Neural progenitor cell (in vitro differentiated cells): Measurements from ENCODE around the gene EXOSC10. TPM values are rescaled to one million over a fixed set of nuclear protein-coding genes. Genes with fewer than 3 reads are reported as not detected.

Source experiments
- DNase-seq: peaks from one replicate; pipeline ENCODE4 v3.0.0-alpha.2; 2016; ENCODE audit warnings: low spot score
- H2AFZ ChIP-seq: fragments of 200-600 bp; sonication (generic); replicated peaks from 2 replicates; pipeline ENCODE4 v1.6.1; 2016; ENCODE audit warnings: antibody characterized with exemption
- H3F3A ChIP-seq: fragments of 200-600 bp; sonication (generic); 2 replicates; pipeline ENCODE4 v1.6.1; 2016; ENCODE audit warnings: antibody characterized with exemption, low read depth
- H3K27ac ChIP-seq: fragments of 200-600 bp; sonication (generic); 2 replicates; pipeline ENCODE4 v1.5.1; 2016; ENCODE audit warnings: mild to moderate bottlenecking
- H3K27me3 ChIP-seq: fragments of 200-600 bp; sonication (generic); 2 replicates; pipeline ENCODE4 v1.6.1; 2016; ENCODE audit warnings: mild to moderate bottlenecking, moderate library complexity
- H3K36me3 ChIP-seq: fragments of 200-600 bp; sonication (generic); 2 replicates; pipeline ENCODE4 v1.5.1; 2016
- H3K4me1 ChIP-seq: fragments of 200-600 bp; sonication (generic); 2 replicates; pipeline ENCODE4 v1.6.1; 2016; ENCODE audit warnings: mixed run types
- H3K4me2 ChIP-seq: fragments of 200-600 bp; sonication (generic); 2 replicates; pipeline ENCODE4 v1.6.1; 2016
- H3K4me3 ChIP-seq: fragments of 200-600 bp; sonication (generic); 2 replicates; pipeline ENCODE4 v1.5.1; 2016
- H3K79me2 ChIP-seq: fragments of 200-600 bp; sonication (generic); 2 replicates; pipeline ENCODE4 v1.6.1; 2016; ENCODE audit warnings: low read depth
- H3K9ac ChIP-seq: fragments of 200-600 bp; sonication (generic); 2 replicates; pipeline ENCODE4 v1.6.1; 2016
- H3K9me3 ChIP-seq: fragments of 200-600 bp; sonication (generic); 2 replicates; pipeline ENCODE4 v1.5.1; 2016; ENCODE audit warnings: low read depth
- H4K20me1 ChIP-seq: fragments of 200-600 bp; sonication (generic); 2 replicates; pipeline ENCODE4 v1.6.1; 2016; ENCODE audit warnings: low read depth
- H3K27ac Mint-ChIP-seq: 3 replicates; pipeline ENCODE4 v1.8.0; 2021; ENCODE audit warnings: mixed read lengths
- H3K27me3 Mint-ChIP-seq: 2 replicates; pipeline ENCODE4 v1.8.0; 2022; ENCODE audit warnings: low read depth, mild to moderate bottlenecking, inconsistent platforms, moderate library complexity, mixed read lengths; ENCODE audit not compliant: insufficient read depth
- H3K36me3 Mint-ChIP-seq: 3 replicates; pipeline ENCODE4 v1.8.0; 2021; ENCODE audit warnings: mixed read lengths
- H3K4me1 Mint-ChIP-seq: 3 replicates; pipeline ENCODE4 v1.8.0; 2021; ENCODE audit warnings: mixed read lengths
- H3K4me3 Mint-ChIP-seq: 3 replicates; pipeline ENCODE4 v1.8.0; 2021; ENCODE audit warnings: mild to moderate bottlenecking, moderate library complexity, mixed read lengths
- H3K9me3 Mint-ChIP-seq: 3 replicates; pipeline ENCODE4 v1.8.0; 2020; ENCODE audit warnings: mixed read lengths
- EZH2 ChIP-seq: fragments of 200-600 bp; sonication (generic); IDR thresholded peaks from 2 replicates; pipeline ENCODE4 v1.6.1; 2017; ENCODE audit warnings: antibody characterized with exemption, mild to moderate bottlenecking, moderate library complexity
- EZH2phosphoT487 ChIP-seq: fragments of 200-600 bp; sonication (generic); IDR thresholded peaks from 2 replicates; pipeline ENCODE4 v1.6.1; 2017; ENCODE audit warnings: antibody characterized with exemption
- total RNA-seq: library from RNA; depleted of rRNA; stranded (reverse); fragments of >200 nt; gene quantifications from 2 replicates; pipeline ENCODE4 v1.2.3, GENCODE V29; 2015; ENCODE audit warnings: low replicate concordance
- TF ChIP-seq, protein P1 (sequence below): fragments of 200-600 bp; sonication (generic); IDR thresholded peaks from 2 replicates; pipeline ENCODE4 v1.5.1; 2017; ENCODE audit warnings: antibody characterized with exemption, mild to moderate bottlenecking

The EXOSC10 gene
- total RNA-seq, result 91.7 and 102 TPM in 2 replicates

- TF ChIP-seq EZH2phosphoT487 (no peak), EZH2 (no peak)
- TF ChIP-seq, protein P1, sequence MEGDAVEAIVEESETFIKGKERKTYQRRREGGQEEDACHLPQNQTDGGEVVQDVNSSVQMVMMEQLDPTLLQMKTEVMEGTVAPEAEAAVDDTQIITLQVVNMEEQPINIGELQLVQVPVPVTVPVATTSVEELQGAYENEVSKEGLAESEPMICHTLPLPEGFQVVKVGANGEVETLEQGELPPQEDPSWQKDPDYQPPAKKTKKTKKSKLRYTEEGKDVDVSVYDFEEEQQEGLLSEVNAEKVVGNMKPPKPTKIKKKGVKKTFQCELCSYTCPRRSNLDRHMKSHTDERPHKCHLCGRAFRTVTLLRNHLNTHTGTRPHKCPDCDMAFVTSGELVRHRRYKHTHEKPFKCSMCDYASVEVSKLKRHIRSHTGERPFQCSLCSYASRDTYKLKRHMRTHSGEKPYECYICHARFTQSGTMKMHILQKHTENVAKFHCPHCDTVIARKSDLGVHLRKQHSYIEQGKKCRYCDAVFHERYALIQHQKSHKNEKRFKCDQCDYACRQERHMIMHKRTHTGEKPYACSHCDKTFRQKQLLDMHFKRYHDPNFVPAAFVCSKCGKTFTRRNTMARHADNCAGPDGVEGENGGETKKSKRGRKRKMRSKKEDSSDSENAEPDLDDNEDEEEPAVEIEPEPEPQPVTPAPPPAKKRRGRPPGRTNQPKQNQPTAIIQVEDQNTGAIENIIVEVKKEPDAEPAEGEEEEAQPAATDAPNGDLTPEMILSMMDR, result no peak
- Mint-ChIP-seq H3K9me3 (no peaks in the 10 kb centered on the region), H3K27ac (peak within 1 kb of the TSS; percentile 96), H3K36me3 (peaks cover 7% of the 10 kb centered on the region), H3K4me1 (peaks cover 10% of the 10 kb centered on the region), H3K27me3 (peaks cover 3% of the 10 kb centered on the region), H3K4me3 (peak within 1 kb of the TSS; percentile 96)
- peak; percentile 98 for DNase-seq
- H3K4me2 ChIP-seq, result peak within 1 kb of the TSS; percentile 89
- H3K9me3 ChIP-seq, result no peaks in the 10 kb centered on the region
- H3K36me3 ChIP-seq, result peaks cover 3% of the 10 kb centered on the region
- peaks cover 17% of the 10 kb centered on the region for H3F3A ChIP-seq
- peaks cover 7% of the 10 kb centered on the region for H3K4me1 ChIP-seq
- peak within 1 kb of the TSS; percentile 95 for H3K9ac ChIP-seq
- H4K20me1 ChIP-seq, result no peaks in the 10 kb centered on the region
- H3K27ac ChIP-seq, result peak within 1 kb of the TSS; percentile 58
- peak within 1 kb of the TSS; percentile 89 for H3K4me3 ChIP-seq
- H3K27me3 ChIP-seq, result no peaks in the 10 kb centered on the region
- H3K79me2 ChIP-seq, result peaks cover 25% of the 10 kb centered on the region
- peak within 1 kb of the TSS; percentile 95 for H2AFZ ChIP-seq
Measured at GRCh38 chr1:11099310-11100148, at the start of gene EXOSC10. EXOSC10 (minus strand) TSS chr1:11099869; CDS start chr1:11099831, 38 bp downstream.

- H3K36me3 ChIP-seq, result no peaks in the 10 kb centered on the region
Measured at GRCh38 chr1:11147197-11147770, 47.6 kb upstream of the EXOSC10 start.

GRCh38 chr1:11145741-11146140, 46.1 kb upstream of the EXOSC10 start:
- Mint-ChIP-seq H3K27me3 (peaks cover 2% of the 10 kb centered on the region), H3K9me3 (no peaks in the 10 kb centered on the region), H3K36me3 (peaks cover 26% of the 10 kb centered on the region), H3K4me1 (no peaks in the 10 kb centered on the region), H3K4me3 (no peak overlapping the region), H3K27ac (no peak overlapping the region)
- no peak for DNase-seq
- Histone ChIP-seq H3K79me2 (no peaks in the 10 kb centered on the region), H4K20me1 (no peaks in the 10 kb centered on the region), H3F3A (no peaks in the 10 kb centered on the region), H3K36me3 (no peaks in the 10 kb centered on the region), H3K4me2 (no peak overlapping the region), H3K4me3 (no peak overlapping the region), H3K9ac (no peak overlapping the region), H3K27me3 (no peaks in the 10 kb centered on the region), H3K9me3 (no peaks in the 10 kb centered on the region), H2AFZ (no peak overlapping the region), H3K27ac (no peak overlapping the region), H3K4me1 (no peaks in the 10 kb centered on the region)
- TF ChIP-seq EZH2 (no peak), EZH2phosphoT487 (no peak)
- TF ChIP-seq, protein P1, result no peak

More at GRCh38 chr1:11147197-11147770, 47.6 kb upstream of the EXOSC10 start:
- DNase-seq, result no peak
- Histone ChIP-seq H3F3A (no peaks in the 10 kb centered on the region), H2AFZ (no peak overlapping the region), H3K4me2 (no peak overlapping the region), H4K20me1 (no peaks in the 10 kb centered on the region), H3K9me3 (no peaks in the 10 kb centered on the region), H3K27ac (no peak overlapping the region), H3K27me3 (no peaks in the 10 kb centered on the region), H3K79me2 (no peaks in the 10 kb centered on the region), H3K4me3 (no peak overlapping the region), H3K4me1 (no peaks in the 10 kb centered on the region), H3K9ac (no peak overlapping the region)
- Mint-ChIP-seq H3K36me3 (peaks cover 27% of the 10 kb centered on the region), H3K4me3 (no peak overlapping the region), H3K27ac (no peak overlapping the region), H3K27me3 (peaks cover 2% of the 10 kb centered on the region), H3K4me1 (no peaks in the 10 kb centered on the region), H3K9me3 (no peaks in the 10 kb centered on the region)
- no peak for TF ChIP-seq EZH2
- TF ChIP-seq, protein P1, result no peak
- TF ChIP-seq EZH2phosphoT487, result no peak
